Small intestine (tissue), 16 donors: ENCODE measurements around the gene OR2T10. TPM values are rescaled to one million over a fixed set of nuclear protein-coding genes. Genes with fewer than 3 reads are reported as not detected.
"Not testable (repeated sequence)": the region's sequence is repeated elsewhere in the genome, so short reads cannot be mapped to it uniquely, and the experiment has no call there.

Experiments
- DNase-seq, 2 donors: peaks; one replicate each; pipeline versions ENCODE4 v3.0.0 to v3.0.0-alpha.2; 2013
- FAIRE-seq: peaks from 2 replicates; lab custom pipeline; 2012; peaks lifted over from hg19 to GRCh38; lab: Jason Lieb, UNC
- H3K27ac ChIP-seq, 3 donors: one replicate each; pipeline ENCODE4 v1.5.1; 2013; ENCODE audit warnings: low read length in 2 of 3, mild to moderate bottlenecking in 2 of 3, control low read depth in 1 of 3, inconsistent platforms in 1 of 3, low read depth in 1 of 3, moderate library complexity in 1 of 3
- H3K27me3 ChIP-seq, 3 donors: one replicate each; pipeline ENCODE4 v1.6.1; 2013; ENCODE audit warnings: low read length in 3 of 3, inconsistent platforms in 1 of 3; ENCODE audit not compliant: control insufficient read depth in 3 of 3, insufficient read depth in 3 of 3
- H3K36me3 ChIP-seq, 3 donors: one replicate each; pipeline ENCODE4 v1.6.1; 2013; ENCODE audit warnings: low read length in 3 of 3, inconsistent platforms in 1 of 3, low read depth in 1 of 3, mild to moderate bottlenecking in 1 of 3, moderate library complexity in 1 of 3; ENCODE audit not compliant: control insufficient read depth in 3 of 3, insufficient read depth in 2 of 3
- H3K4me1 ChIP-seq, 3 donors: one replicate each; pipeline ENCODE4 v1.6.1; 2013; ENCODE audit warnings: low read length in 2 of 3, inconsistent platforms in 1 of 3, low read depth in 1 of 3, mild to moderate bottlenecking in 1 of 3, moderate library complexity in 1 of 3; ENCODE audit not compliant: control insufficient read depth in 3 of 3, insufficient read depth in 2 of 3
- H3K4me3 ChIP-seq, 3 donors: one replicate each; pipeline ENCODE4 v1.5.1; 2013; ENCODE audit warnings: low read length in 3 of 3, control low read depth in 1 of 3, inconsistent platforms in 1 of 3, low read depth in 1 of 3, mild to moderate bottlenecking in 1 of 3, moderate library complexity in 1 of 3
- H3K9me3 ChIP-seq, 2 donors: one replicate each; pipeline ENCODE4 v1.6.1; 2013; ENCODE audit warnings: low read depth in 1 of 2, low read length in 1 of 2; ENCODE audit not compliant: control insufficient read depth in 2 of 2, insufficient read depth in 1 of 2
- WGBS, 3 donors: extraction: QIAGEN DNeasy Blood & Tissue Kit; methylation state at CpG; one replicate each; pipeline ENCODE4 v1.1.7; 2013; 5-methylcytosine and 5-hydroxymethylcytosine counted together
- long read RNA-seq, 10 donors: transcript quantifications; one replicate each; lab custom pipeline, GENCODE V29; 2026
- polyA plus RNA-seq, 4 donors: library from polyadenylated mRNA; stranded (reverse) in 3 of 4; unstranded in 1 of 4; fragments of 200-250 nt in 3 of 4; fragments of 120-200 nt in 1 of 4; gene quantifications; one replicate each; pipeline versions ENCODE4 v1.2.1 to v1.2.3, GENCODE V29; 2013
- donor health status: healthy with polysubstance abuse.
- donor health status: control.
- donor health status: control.
- donor health status: Bipolar disorder and iron deficiency.
- donor health status: healthy.

The OR2T10 gene
- not detected for polyA plus RNA-seq
- long read RNA-seq, donor 1 = 0 reads
- long read RNA-seq, donor 2 = 0 reads
- long read RNA-seq, donor 3 = 0 reads
- long read RNA-seq, donor 4 = 0 reads
- long read RNA-seq, donor 5 = 0 reads
- long read RNA-seq, donor 6 = 0 reads
- long read RNA-seq, donor 7 = 0 reads
- long read RNA-seq, donor 8 = 0 reads
- long read RNA-seq, donor 9 = 0 reads
- long read RNA-seq, donor 10 = 0 reads

- Histone ChIP-seq H3K4me3 (no peak within 1 kb of the TSS), H3K27me3 (no peaks in the 10 kb centered on the region), H3K27ac (no peak within 1 kb of the TSS), H3K36me3 (no peaks in the 10 kb centered on the region), H3K9me3 (no peaks in the 10 kb centered on the region), H3K4me1 (no peaks in the 10 kb centered on the region)
- FAIRE-seq (no peak), DNase-seq (no peak)
- 87 to 95% (median 91%) methylated on average over 6 of the region's 6 CpGs for WGBS, 3 donors
Observed at GRCh38 chr1:248597589-248597988, at the start of gene OR2T10. TSS of gene OR2T10 (minus strand) at chr1:248597700. CDS start at chr1:248593768, 3,932 bp downstream.

- not testable (repeated sequence) for H3K9me3 ChIP-seq, DNase-seq, H3K4me3 ChIP-seq, H3K36me3 ChIP-seq, H3K4me1 ChIP-seq, H3K27ac ChIP-seq, FAIRE-seq, H3K27me3 ChIP-seq
- 53 to 100% (median 100%) methylated on average over 1 to 2 of the region's 3 CpGs for WGBS, 3 donors
Observed at GRCh38 chr1:248645178-248645577, 47.7 kb upstream of the OR2T10 start, which contains the start of gene OR2T35. TSS of gene OR2T35 (minus strand) at chr1:248645278. CDS start at chr1:248639258, 6,020 bp downstream.

- no CpG with 5 or more reads among the region's 4 CpGs for WGBS, 3 donors
- not testable (repeated sequence) for H3K36me3 ChIP-seq, H3K4me1 ChIP-seq, H3K27me3 ChIP-seq, H3K4me3 ChIP-seq, H3K9me3 ChIP-seq, FAIRE-seq, DNase-seq, H3K27ac ChIP-seq
Observed at GRCh38 chr1:248642971-248643651, 45.6 kb upstream of the OR2T10 start.

- H3K4me3 ChIP-seq, H3K27ac ChIP-seq, FAIRE-seq, DNase-seq, H3K9me3 ChIP-seq, H3K27me3 ChIP-seq, H3K4me1 ChIP-seq, H3K36me3 ChIP-seq: not testable (repeated sequence)
- WGBS, 3 donors = 98 to 100% methylated on average over 4 of the region's 5 CpGs; no CpG with 5 or more reads in 1 of the 3 donors
Observed at GRCh38 chr1:248641583-248641982, 44.1 kb upstream of the OR2T10 start.

GRCh38 chr1:248640906-248641305 lies 43.4 kb upstream of the OR2T10 start:
- H3K27me3 ChIP-seq, H3K27ac ChIP-seq, H3K4me1 ChIP-seq, H3K4me3 ChIP-seq, H3K9me3 ChIP-seq, DNase-seq, FAIRE-seq, H3K36me3 ChIP-seq: not testable (repeated sequence)
- WGBS, 3 donors = no CpG with 5 or more reads among the region's 3 CpGs

GRCh38 chr1:248639652-248640051 lies 42.2 kb upstream of the OR2T10 start:
- not testable (repeated sequence) for H3K36me3 ChIP-seq, H3K27me3 ChIP-seq, H3K9me3 ChIP-seq, DNase-seq, FAIRE-seq, H3K4me1 ChIP-seq, H3K4me3 ChIP-seq, H3K27ac ChIP-seq
- WGBS, 3 donors = no CpG with 5 or more reads among the region's 5 CpGs

GRCh38 chr1:248636612-248637011 lies 39.1 kb upstream of the OR2T10 start:
- FAIRE-seq, DNase-seq, H3K4me1 ChIP-seq, H3K36me3 ChIP-seq, H3K4me3 ChIP-seq, H3K27me3 ChIP-seq, H3K27ac ChIP-seq, H3K9me3 ChIP-seq: not testable (repeated sequence)
- WGBS, 3 donors = 60 to 62% (median 61%) methylated on average over 2 of the region's 5 CpGs

GRCh38 chr1:248634991-248635390 lies 37.5 kb upstream of the OR2T10 start, which contains the start of gene OR2T11:
TSS of gene OR2T11 (minus strand) at chr1:248635091. CDS start at chr1:248627128, 7,963 bp downstream.
- H3K27ac ChIP-seq, H3K4me3 ChIP-seq, H3K4me1 ChIP-seq, H3K36me3 ChIP-seq, H3K9me3 ChIP-seq, DNase-seq, H3K27me3 ChIP-seq, FAIRE-seq: not testable (repeated sequence)
- no CpG with 5 or more reads among the region's 2 CpGs for WGBS, 3 donors
